HepG2 (cell line): Measurements from ENCODE around the gene ACOT6. TPM values are rescaled to one million over a fixed set of nuclear protein-coding genes. Genes with fewer than 3 reads are reported as not detected.

Experiments
- CSRNP1 ChIP-seq: sonication (generic); formaldehyde crosslinking; IDR thresholded peaks from 2 replicates; pipeline ENCODE4 v1.8.1; 2023; ENCODE audit warnings: mild to moderate bottlenecking, missing genetic modification reagents
- EZH2 ChIP-seq: conservative IDR thresholded peaks from 2 replicates; pipeline ENCODE4 v1.6.1; 2012; ENCODE audit warnings: mild to moderate bottlenecking, low read depth, low read length, moderate library complexity
- HES4 ChIP-seq: sonication (generic); formaldehyde crosslinking; IDR thresholded peaks from 2 replicates; pipeline ENCODE4 v1.9.0; 2021; ENCODE audit warnings: mild to moderate bottlenecking, missing genetic modification reagents, borderline replicate concordance
- MTF1 ChIP-seq: sonication (generic); formaldehyde crosslinking; IDR thresholded peaks from 2 replicates; pipeline ENCODE4 v1.5.0; 2020; ENCODE audit warnings: missing genetic modification reagents
- NR0B2 ChIP-seq: sonication (generic); formaldehyde crosslinking; IDR thresholded peaks from 2 replicates; pipeline ENCODE4 v1.4.0; 2020; ENCODE audit warnings: mild to moderate bottlenecking, missing genetic modification reagents
- ZBTB10 ChIP-seq: sonication (generic); formaldehyde crosslinking; IDR thresholded peaks from 2 replicates; pipeline ENCODE4 v1.4.0; 2020; ENCODE audit warnings: missing genetic modification reagents, borderline replicate concordance
- ZFAT ChIP-seq: sonication (generic); formaldehyde crosslinking; conservative IDR thresholded peaks from 2 replicates; pipeline ENCODE4 v1.8.1; 2023; ENCODE audit warnings: missing genetic modification reagents, inconsistent platforms
- ZNF362 ChIP-seq: sonication (generic); formaldehyde crosslinking; IDR thresholded peaks from 2 replicates; pipeline ENCODE4 v1.4.0; 2020; ENCODE audit warnings: missing genetic modification reagents, mild to moderate bottlenecking, borderline replicate concordance
- ZNF512 ChIP-seq: sonication (generic); formaldehyde crosslinking; IDR thresholded peaks from 2 replicates; pipeline ENCODE4 v1.4.0; 2020; ENCODE audit warnings: mild to moderate bottlenecking, missing genetic modification reagents
- ZNF670 ChIP-seq: sonication (generic); formaldehyde crosslinking; IDR thresholded peaks from 2 replicates; pipeline ENCODE4 v1.8.0; 2022; ENCODE audit warnings: mild to moderate bottlenecking, missing genetic modification reagents, borderline replicate concordance
- ZNF687 ChIP-seq: sonication (generic); formaldehyde crosslinking; IDR thresholded peaks from 2 replicates; pipeline ENCODE4 v1.5.1; 2020; ENCODE audit warnings: mild to moderate bottlenecking, missing genetic modification reagents, moderate library complexity
- polyA plus RNA-seq, 8 experiments: library from polyadenylated mRNA; depleted of rRNA in 3 of 8; stranded (reverse) in 7 of 8; unstranded in 1 of 8; fragments of >200 nt; fragmentation: Illumina TruSeq in 4 of 8; extraction: Trizol in 4 of 8; gene quantifications; 2 replicates each; pipeline versions ENCODE4 v1.2.1 to v1.2.3, GENCODE V29; 2011 to 2016; ENCODE audit warnings: low read depth in 4 of 8, missing spikeins in 1 of 8, mixed read lengths in 1 of 8; ENCODE audit not compliant: insufficient read depth in 1 of 8
- total RNA-seq, 5 experiments: library from RNA; depleted of rRNA; stranded (reverse); fragments of >200 nt; fragmentation: Illumina TruSeq; extraction: Trizol; gene quantifications; 2 replicates each; pipeline ENCODE4 v1.2.3, GENCODE V29; 2016; ENCODE audit warnings: low read depth in 1 of 5

The ACOT6 gene
- total and polyA plus RNA-seq, 2 of the 13 experiments (the other 11 are each of a cell fraction or from before 2014, with no cell fraction given): 0.15 to 0.27 TPM

- TF ChIP-seq EZH2 (no peak), ZNF687 (CRISPR knock-in tag) (peak; percentile 93), ZFAT (CRISPR knock-in tag) (no peak), ZNF362 (CRISPR knock-in tag) (no peak), NR0B2 (no peak), ZNF512 (CRISPR knock-in tag) (no peak), ZNF670 (0 out of 2 replicates have a peak, but pooled peaks have one; percentile 47), ZBTB10 (no peak), HES4 (CRISPR knock-in tag) (0 out of 2 replicates have a peak, but pooled peaks have one; percentile 27), CSRNP1 (CRISPR knock-in tag) (no peak; the same call in 1 of the 2 replicates), MTF1 (no peak)
Measured at GRCh38 chr14:73644531-73645247, 32.4 kb downstream of the ACOT6 start, which contains the start of gene DNAL1 (continued).
